ENCODE results near the gene SNX13.

The SNX13 gene, protein sequence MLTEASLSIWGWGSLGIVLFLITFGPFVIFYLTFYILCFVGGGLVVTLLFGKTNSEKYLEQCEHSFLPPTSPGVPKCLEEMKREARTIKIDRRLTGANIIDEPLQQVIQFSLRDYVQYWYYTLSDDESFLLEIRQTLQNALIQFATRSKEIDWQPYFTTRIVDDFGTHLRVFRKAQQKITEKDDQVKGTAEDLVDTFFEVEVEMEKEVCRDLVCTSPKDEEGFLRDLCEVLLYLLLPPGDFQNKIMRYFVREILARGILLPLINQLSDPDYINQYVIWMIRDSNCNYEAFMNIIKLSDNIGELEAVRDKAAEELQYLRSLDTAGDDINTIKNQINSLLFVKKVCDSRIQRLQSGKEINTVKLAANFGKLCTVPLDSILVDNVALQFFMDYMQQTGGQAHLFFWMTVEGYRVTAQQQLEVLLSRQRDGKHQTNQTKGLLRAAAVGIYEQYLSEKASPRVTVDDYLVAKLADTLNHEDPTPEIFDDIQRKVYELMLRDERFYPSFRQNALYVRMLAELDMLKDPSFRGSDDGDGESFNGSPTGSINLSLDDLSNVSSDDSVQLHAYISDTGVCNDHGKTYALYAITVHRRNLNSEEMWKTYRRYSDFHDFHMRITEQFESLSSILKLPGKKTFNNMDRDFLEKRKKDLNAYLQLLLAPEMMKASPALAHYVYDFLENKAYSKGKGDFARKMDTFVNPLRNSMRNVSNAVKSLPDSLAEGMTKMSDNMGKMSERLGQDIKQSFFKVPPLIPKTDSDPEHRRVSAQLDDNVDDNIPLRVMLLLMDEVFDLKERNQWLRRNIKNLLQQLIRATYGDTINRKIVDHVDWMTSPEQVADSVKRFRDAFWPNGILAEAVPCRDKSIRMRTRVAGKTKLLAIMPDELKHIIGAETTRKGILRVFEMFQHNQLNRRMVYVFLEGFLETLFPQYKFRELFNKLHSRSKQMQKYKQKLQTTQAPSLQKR

DNA sequence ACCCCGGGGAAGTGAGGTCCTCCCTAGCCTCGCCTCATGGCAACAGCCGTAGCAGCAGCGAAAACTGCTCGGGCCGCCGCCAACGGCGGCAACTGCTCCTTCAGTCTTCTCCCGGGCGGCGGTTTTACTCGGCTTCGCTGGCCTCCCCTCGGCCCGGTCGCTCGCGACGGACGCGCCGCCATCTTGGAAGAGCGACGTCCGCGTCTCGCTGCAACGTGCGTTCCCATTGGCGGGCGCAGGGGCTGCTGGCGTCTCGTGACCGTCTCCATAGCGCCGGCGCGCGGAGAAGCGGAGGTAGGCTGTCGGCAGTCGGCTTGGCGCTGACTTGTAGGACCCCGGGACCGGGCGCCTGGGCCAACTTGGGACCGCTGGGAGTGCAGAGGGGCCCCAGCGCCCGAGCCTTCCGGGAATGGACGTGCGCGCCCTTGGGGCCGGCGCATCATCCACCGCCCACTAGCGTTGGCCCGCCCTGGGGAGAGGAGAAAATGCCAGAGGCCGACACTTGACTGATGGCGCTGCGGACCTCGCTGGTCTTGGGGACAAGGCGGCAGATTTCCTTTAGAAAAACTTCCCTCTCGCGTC, at the start of gene SNX13:
Gene SNX13 (minus strand): TSS at position 193 of the 582 bp plus-strand sequence. CDS start 199 bp downstream, outside the sequence.
- POLR2A ChIA-PET = interaction anchor here (1.0 kb wide), 1 partner anchor 129 kb away, joined by 3 read pairs; no protein-coding TSS in a partner anchor
- TF ChIP-seq ELF4 (IDR thresholded peaks at IDR 0.05) (0 out of 2 replicates have a peak, but pooled peaks have one; percentile 27), L3MBTL2 (conservative IDR thresholded peaks at IDR 0.05) (peak; percentile 51), TARDBP (IDR thresholded peaks at IDR 0.05) (no peak), NFRKB (IDR thresholded peaks at IDR 0.05) (no peak), CTBP1 (IDR thresholded peaks at IDR 0.05; ENCODE audit: borderline replicate concordance) (0 out of 2 replicates have a peak, but pooled peaks have one; percentile 19), FOXM1 (IDR thresholded peaks at IDR 0.05; ENCODE audit: borderline replicate concordance) (no peak), SUZ12 (IDR thresholded peaks at IDR 0.05) (no peak), FOXA1 (IDR thresholded peaks at IDR 0.05) (no peak)
- TF ChIP-seq, protein P1, sequence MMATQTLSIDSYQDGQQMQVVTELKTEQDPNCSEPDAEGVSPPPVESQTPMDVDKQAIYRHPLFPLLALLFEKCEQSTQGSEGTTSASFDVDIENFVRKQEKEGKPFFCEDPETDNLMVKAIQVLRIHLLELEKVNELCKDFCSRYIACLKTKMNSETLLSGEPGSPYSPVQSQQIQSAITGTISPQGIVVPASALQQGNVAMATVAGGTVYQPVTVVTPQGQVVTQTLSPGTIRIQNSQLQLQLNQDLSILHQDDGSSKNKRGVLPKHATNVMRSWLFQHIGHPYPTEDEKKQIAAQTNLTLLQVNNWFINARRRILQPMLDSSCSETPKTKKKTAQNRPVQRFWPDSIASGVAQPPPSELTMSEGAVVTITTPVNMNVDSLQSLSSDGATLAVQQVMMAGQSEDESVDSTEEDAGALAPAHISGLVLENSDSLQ (IDR thresholded peaks at IDR 0.05) = peak; percentile 62; the same call in 1 of the 2 replicates
- CTCF ChIA-PET = no interaction called here
- DNase-seq (ENCODE audit: extremely low spot score) = peak; percentile 86

DNA sequence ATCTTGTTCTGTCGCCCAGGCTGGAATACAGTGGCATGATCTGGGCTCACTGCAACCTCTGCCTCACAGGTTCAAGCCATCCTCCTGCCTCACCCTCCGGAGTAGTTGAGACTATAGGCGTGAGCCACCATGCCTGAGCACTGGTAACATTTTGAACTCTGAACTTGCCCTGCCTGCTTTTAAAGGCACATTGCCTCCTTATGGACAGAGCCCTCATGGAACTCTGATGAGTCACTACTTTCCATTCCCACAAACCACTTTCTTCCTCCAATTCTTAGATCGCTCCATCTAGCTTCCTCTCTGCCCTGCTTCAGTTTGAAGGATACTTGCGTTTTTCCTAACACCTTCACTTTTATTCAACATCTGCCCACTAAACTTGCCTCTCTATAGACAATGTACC, 49.3 kb upstream of the SNX13 start:
- no peak for DNase-seq (ENCODE audit: extremely low spot score)
- ChIA-PET CTCF (no interaction called here), POLR2A (no interaction called here)
- TF ChIP-seq HDGF (IDR thresholded peaks at IDR 0.05; ENCODE audit: borderline replicate concordance) (no peak), NFRKB (IDR thresholded peaks at IDR 0.05) (no peak), BHLHE40 (IDR thresholded peaks at IDR 0.05; ENCODE audit: borderline replicate concordance) (no peak), SUZ12 (IDR thresholded peaks at IDR 0.05) (no peak), SP1 (IDR thresholded peaks at IDR 0.05) (no peak), FOXK2 (IDR thresholded peaks at IDR 0.05) (no peak), TARDBP (IDR thresholded peaks at IDR 0.05) (no peak), ZNF384 (IDR thresholded peaks at IDR 0.05) (no peak), FOXA1 (IDR thresholded peaks at IDR 0.05) (no peak), ELF4 (IDR thresholded peaks at IDR 0.05) (no peak), CTBP1 (IDR thresholded peaks at IDR 0.05; ENCODE audit: borderline replicate concordance) (no peak), ARNT (IDR thresholded peaks at IDR 0.05) (no peak), L3MBTL2 (conservative IDR thresholded peaks at IDR 0.05) (no peak), LEF1 (IDR thresholded peaks at IDR 0.05; ENCODE audit: borderline replicate concordance) (no peak), FOXM1 (IDR thresholded peaks at IDR 0.05; ENCODE audit: borderline replicate concordance) (no peak)
- TF ChIP-seq, protein P1 (IDR thresholded peaks at IDR 0.05) = no peak

DNA sequence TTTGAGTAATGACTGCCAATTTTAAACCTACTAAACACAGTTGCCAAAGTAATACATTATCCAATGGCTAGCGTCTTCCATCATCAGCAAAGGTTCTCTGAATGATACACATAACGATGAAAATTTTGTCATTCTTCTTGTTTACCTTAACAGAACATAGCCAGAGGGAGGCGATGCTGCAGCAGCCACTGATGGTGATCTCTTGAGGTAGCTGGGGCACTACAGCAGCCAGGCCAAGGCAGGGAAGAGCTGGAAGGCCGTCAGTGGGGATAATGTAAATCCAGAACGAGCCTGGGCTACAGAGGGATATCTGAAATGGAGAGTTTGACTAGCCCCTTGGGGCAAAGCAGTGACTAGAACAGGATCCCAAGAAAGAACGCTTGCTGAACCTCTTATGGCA, 48.6 kb upstream of the SNX13 start:
- POLR2A ChIA-PET = no interaction called here

DNA sequence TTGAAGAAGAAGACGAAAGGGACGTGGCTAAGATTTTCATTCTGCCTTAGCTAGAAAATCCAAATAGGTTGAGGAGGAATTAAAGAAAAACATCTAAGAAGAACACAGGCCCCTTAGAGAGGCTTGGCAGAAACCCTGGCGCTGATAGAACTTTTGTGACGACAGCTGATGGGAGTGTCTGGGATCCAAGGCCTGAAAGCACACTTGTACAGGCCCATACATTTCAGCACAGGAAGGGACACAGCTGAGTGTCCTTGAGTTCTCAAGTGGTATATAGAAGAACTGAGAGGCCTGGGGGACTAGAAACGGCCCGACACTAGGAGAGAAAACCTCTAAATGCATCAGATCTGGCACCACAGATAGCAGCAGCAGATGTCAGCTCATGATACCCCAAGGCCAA, 47.8 kb upstream of the SNX13 start:
- no peak for DNase-seq (ENCODE audit: extremely low spot score)
- ChIA-PET POLR2A (no interaction called here), CTCF (interaction anchor here (1.3 kb wide), 1 partner anchor 219 kb away, joined by 4 read pairs; no protein-coding TSS in a partner anchor)
- no peak for TF ChIP-seq L3MBTL2 (conservative IDR thresholded peaks at IDR 0.05)
- no peak for TF ChIP-seq SP1 (IDR thresholded peaks at IDR 0.05)
- TF ChIP-seq FOXA1 (IDR thresholded peaks at IDR 0.05) = no peak
- no peak for TF ChIP-seq ELF4 (IDR thresholded peaks at IDR 0.05)
- TF ChIP-seq, protein P1 (IDR thresholded peaks at IDR 0.05) = no peak
- no peak for TF ChIP-seq ARNT (IDR thresholded peaks at IDR 0.05)
- no peak for TF ChIP-seq CTBP1 (IDR thresholded peaks at IDR 0.05; ENCODE audit: borderline replicate concordance)
- TF ChIP-seq SUZ12 (IDR thresholded peaks at IDR 0.05) = no peak
- TF ChIP-seq TARDBP (IDR thresholded peaks at IDR 0.05) = no peak
- TF ChIP-seq FOXM1 (IDR thresholded peaks at IDR 0.05; ENCODE audit: borderline replicate concordance) = no peak
- TF ChIP-seq ZNF384 (IDR thresholded peaks at IDR 0.05) = no peak
- no peak for TF ChIP-seq FOXK2 (IDR thresholded peaks at IDR 0.05)
- no peak for TF ChIP-seq BHLHE40 (IDR thresholded peaks at IDR 0.05; ENCODE audit: borderline replicate concordance)
- TF ChIP-seq LEF1 (IDR thresholded peaks at IDR 0.05; ENCODE audit: borderline replicate concordance) = no peak
- TF ChIP-seq NFRKB (IDR thresholded peaks at IDR 0.05) = no peak

More for the DNA sequence above, 48.6 kb upstream of the SNX13 start:
- TF ChIP-seq HDGF (IDR thresholded peaks at IDR 0.05; ENCODE audit: borderline replicate concordance) (no peak), FOXA1 (IDR thresholded peaks at IDR 0.05) (no peak), L3MBTL2 (conservative IDR thresholded peaks at IDR 0.05) (no peak), SP1 (IDR thresholded peaks at IDR 0.05) (no peak)
- TF ChIP-seq, protein P1 (IDR thresholded peaks at IDR 0.05) = no peak
- DNase-seq (ENCODE audit: extremely low spot score) = no peak
- CTCF ChIA-PET = no interaction called here
